ENCODE measurements around the gene ASTN2. TPM values are rescaled to one million over a fixed set of nuclear protein-coding genes. Genes with fewer than 3 reads are reported as not detected.

Gene ASTN2
- total and polyA plus RNA-seq, 10 of the 15 experiments (the other 5 are each of a cell fraction or from before 2014, with no cell fraction given): 1.4 to 15.7 (median 7.0) TPM

GRCh38 chr9:117300371-117301110, 114.3 kb downstream of the ASTN2 start:
- H4K20me1 ChIP-seq (ENCODE audit: control insufficient read depth, insufficient read depth): no peaks in the 10 kb centered on the region
- FAIRE-seq (no peak), ATAC-seq (no peak), DNase-seq (ENCODE audit: low read depth, low spot score) (no peak)
- no peak overlapping the region for H2AFZ ChIP-seq (ENCODE audit: control insufficient read depth, low read depth, low read length)
- H3K4me3 ChIP-seq: no peak overlapping the region
- CTCF ChIA-PET: no interaction called here
- H3K4me2 ChIP-seq (ENCODE audit: control insufficient read depth, insufficient read depth): no peak overlapping the region
- H3K27ac ChIP-seq (ENCODE audit: control insufficient read depth, insufficient read depth): no peak overlapping the region
- no peak overlapping the region for H3K9ac ChIP-seq (ENCODE audit: control insufficient read depth, insufficient read depth, low read length)
- no TSS peak for BruUV-seq (replicated peaks)
- TF ChIP-seq BMI1 (IDR thresholded peaks at IDR 0.05; ENCODE audit: borderline replicate concordance) (no peak), NRF1 (conservative IDR thresholded peaks at IDR 0.05; ENCODE audit: low read depth, low read length) (no peak), IKZF2 (IDR thresholded peaks at IDR 0.05) (no peak), HDAC2 (IDR thresholded peaks at IDR 0.05) (no peak), SMARCA5 (IDR thresholded peaks at IDR 0.05) (no peak), MYC (IDR thresholded peaks at IDR 0.05; ENCODE audit: insufficient read depth, insufficient read length, insufficient replicate concordance, low read length, severe bottlenecking) (no peak), JUND (IDR thresholded peaks at IDR 0.05; ENCODE audit: low read depth, low read length) (no peak), CBX5 (IDR thresholded peaks at IDR 0.05; ENCODE audit: low read depth) (no peak), RFX5 (IDR thresholded peaks at IDR 0.05; ENCODE audit: low read depth, low read length) (no peak), YY1 (IDR thresholded peaks at IDR 0.05; ENCODE audit: low read depth, low read length) (no peak), FOXM1 (IDR thresholded peaks at IDR 0.05; ENCODE audit: low read depth, low read length) (no peak), NFYA (IDR thresholded peaks at IDR 0.05; ENCODE audit: borderline replicate concordance, low read depth, low read length) (no peak), SREBF1 (IDR thresholded peaks at IDR 0.05; ENCODE audit: low read length) (no peak), ATF7 (IDR thresholded peaks at IDR 0.05; ENCODE audit: low read depth) (no peak)
- TF ChIP-seq, protein P1, sequence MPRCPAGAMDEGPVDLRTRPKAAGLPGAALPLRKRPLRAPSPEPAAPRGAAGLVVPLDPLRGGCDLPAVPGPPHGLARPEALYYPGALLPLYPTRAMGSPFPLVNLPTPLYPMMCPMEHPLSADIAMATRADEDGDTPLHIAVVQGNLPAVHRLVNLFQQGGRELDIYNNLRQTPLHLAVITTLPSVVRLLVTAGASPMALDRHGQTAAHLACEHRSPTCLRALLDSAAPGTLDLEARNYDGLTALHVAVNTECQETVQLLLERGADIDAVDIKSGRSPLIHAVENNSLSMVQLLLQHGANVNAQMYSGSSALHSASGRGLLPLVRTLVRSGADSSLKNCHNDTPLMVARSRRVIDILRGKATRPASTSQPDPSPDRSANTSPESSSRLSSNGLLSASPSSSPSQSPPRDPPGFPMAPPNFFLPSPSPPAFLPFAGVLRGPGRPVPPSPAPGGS (IDR thresholded peaks at IDR 0.05; ENCODE audit: borderline replicate concordance, insufficient read depth, low read depth, low read length, poor library complexity, severe bottlenecking): no peak
- 13% methylated on average over 4 of the region's 4 CpGs for WGBS (ENCODE audit: insufficient coverage, insufficient replicate concordance, low lambda C conversion rate, missing lambda C conversion rate)
- SMC1A ChIA-PET (ENCODE audit: uncharacterized antibody, unreplicated experiment): no interaction called here
- intact Hi-C loops (cut with micrococcal nuclease; ENCODE audit: unreplicated experiment) (no loop called here), in situ Hi-C loops (cut with MboI) (no loop called here)
- POLR2A ChIA-PET: no interaction called here
- no peaks in the 10 kb centered on the region for H3K36me3 ChIP-seq (ENCODE audit: control insufficient read depth in 2 of 2, insufficient read depth in 2 of 2, low read length in 1 of 2)
- H3K4me1 ChIP-seq (ENCODE audit: control insufficient read depth, insufficient read depth, low read length): no peaks in the 10 kb centered on the region
- RAD21 ChIA-PET (ENCODE audit: unreplicated experiment): no interaction called here
- no peaks in the 10 kb centered on the region for H3K79me2 ChIP-seq (ENCODE audit: control insufficient read depth, insufficient read depth, low read length)
- no peaks in the 10 kb centered on the region for H3K27me3 ChIP-seq (replicated peaks in 1 of 2; ENCODE audit: control insufficient read depth in 2 of 2, insufficient read depth in 2 of 2, low read length in 1 of 2)
- H3K9me3 ChIP-seq (replicated peaks; ENCODE audit: control insufficient read depth, insufficient read depth, low read length): no peaks in the 10 kb centered on the region
